ENCODE measurements around the gene RIC1.
A peak's percentile ranks its signal among the peaks of the same experiment; 100 is the strongest.
"Not testable (repeated sequence)": the region's sequence is repeated elsewhere in the genome, so short reads cannot be mapped to it uniquely, and the experiment has no call there.

The RIC1 gene

GRCh38 chr9:5670079-5670478 lies 41.2 kb downstream of the RIC1 start:
- H4K20me1 ChIP-seq (ENCODE audit: insufficient read depth): peaks cover 7% of the 10 kb centered on the region; the same call in 1 of the 2 replicates
- peaks cover 43% of the 10 kb centered on the region for H3K4me1 ChIP-seq (ENCODE audit: low read depth, poor library complexity, severe bottlenecking)
- H3K4me2 ChIP-seq: no peak overlapping the region
- no peak overlapping the region for H2AFZ ChIP-seq (ENCODE audit: low read depth)
- H3K79me2 ChIP-seq (ENCODE audit: insufficient read depth, low read depth): peaks cover 61% of the 10 kb centered on the region
- no peak overlapping the region for H3K27ac ChIP-seq
- no peak overlapping the region for H3K4me3 ChIP-seq (IDR thresholded peaks at IDR 0.05; ENCODE audit: insufficient read depth, low read depth, low read length)
- H3K9ac ChIP-seq: no peak overlapping the region
- no peak for TF ChIP-seq CTCF (conservative IDR thresholded peaks at IDR 0.05; ENCODE audit: low read depth, low read length)
- no peaks in the 10 kb centered on the region for H3K27me3 ChIP-seq (ENCODE audit: insufficient read depth, low read depth)
- H3K36me3 ChIP-seq (ENCODE audit: insufficient read depth): no peaks in the 10 kb centered on the region

- peak overlapping the region; percentile 22 for H3K4me2 ChIP-seq
- H3K9ac ChIP-seq: no peak overlapping the region; the same call in 1 of the 2 replicates
- no peaks in the 10 kb centered on the region for H3K27me3 ChIP-seq (ENCODE audit: insufficient read depth, low read depth)
- TF ChIP-seq CTCF (conservative IDR thresholded peaks at IDR 0.05; ENCODE audit: low read depth, low read length): no peak
- peaks cover 7% of the 10 kb centered on the region; the same call in 1 of the 2 replicates for H4K20me1 ChIP-seq (ENCODE audit: insufficient read depth)
- no peak overlapping the region for H3K4me3 ChIP-seq (IDR thresholded peaks at IDR 0.05; ENCODE audit: insufficient read depth, low read depth, low read length)
- peak overlapping the region; percentile 72 for H3K27ac ChIP-seq
- H3K79me2 ChIP-seq (ENCODE audit: insufficient read depth, low read depth): peaks cover 52% of the 10 kb centered on the region
- peaks cover 41% of the 10 kb centered on the region for H3K4me1 ChIP-seq (ENCODE audit: low read depth, poor library complexity, severe bottlenecking)
- no peak overlapping the region for H2AFZ ChIP-seq (ENCODE audit: low read depth)
- no peaks in the 10 kb centered on the region for H3K36me3 ChIP-seq (ENCODE audit: insufficient read depth)
Measured at GRCh38 chr9:5671711-5672353, 42.9 kb downstream of the RIC1 start.

- H3K27me3 ChIP-seq (ENCODE audit: insufficient read depth, low read depth); H3K4me3 ChIP-seq (IDR thresholded peaks at IDR 0.05; ENCODE audit: insufficient read depth, low read depth, low read length); H3K27ac ChIP-seq; H3K9ac ChIP-seq; H2AFZ ChIP-seq (ENCODE audit: low read depth); H3K36me3 ChIP-seq (ENCODE audit: insufficient read depth); H4K20me1 ChIP-seq (ENCODE audit: insufficient read depth); H3K4me2 ChIP-seq: not testable (repeated sequence)
- H3K79me2 ChIP-seq (ENCODE audit: insufficient read depth, low read depth): peaks cover 22% of the 10 kb centered on the region; the same call in 1 of the 2 replicates
- peaks cover 39% of the 10 kb centered on the region for H3K4me1 ChIP-seq (ENCODE audit: low read depth, poor library complexity, severe bottlenecking)
Measured at GRCh38 chr9:5675046-5675445, 46.1 kb downstream of the RIC1 start.

- H3K4me1 ChIP-seq (ENCODE audit: low read depth, poor library complexity, severe bottlenecking): peaks cover 21% of the 10 kb centered on the region
- H3K27me3 ChIP-seq (ENCODE audit: insufficient read depth, low read depth); H3K27ac ChIP-seq; H3K4me3 ChIP-seq (IDR thresholded peaks at IDR 0.05; ENCODE audit: insufficient read depth, low read depth, low read length); H3K4me2 ChIP-seq; H4K20me1 ChIP-seq (ENCODE audit: insufficient read depth); H3K79me2 ChIP-seq (ENCODE audit: insufficient read depth, low read depth); H3K9ac ChIP-seq; H3K36me3 ChIP-seq (ENCODE audit: insufficient read depth); H2AFZ ChIP-seq (ENCODE audit: low read depth): not testable (repeated sequence)
Measured at GRCh38 chr9:5683591-5683990, 54.7 kb downstream of the RIC1 start.

GRCh38 chr9:5684101-5684500 lies 55.2 kb downstream of the RIC1 start:
- no peak overlapping the region for H3K9ac ChIP-seq
- H3K27me3 ChIP-seq (ENCODE audit: insufficient read depth, low read depth): no peaks in the 10 kb centered on the region
- H3K36me3 ChIP-seq (ENCODE audit: insufficient read depth): no peaks in the 10 kb centered on the region
- H2AFZ ChIP-seq (ENCODE audit: low read depth): no peak overlapping the region
- peaks cover 25% of the 10 kb centered on the region for H3K4me1 ChIP-seq (ENCODE audit: low read depth, poor library complexity, severe bottlenecking)
- no peak for TF ChIP-seq CTCF (conservative IDR thresholded peaks at IDR 0.05; ENCODE audit: low read depth, low read length)
- peaks cover 7% of the 10 kb centered on the region for H3K79me2 ChIP-seq (ENCODE audit: insufficient read depth, low read depth)
- H3K4me2 ChIP-seq: no peak overlapping the region
- no peak overlapping the region for H3K27ac ChIP-seq
- no peaks in the 10 kb centered on the region; the same call in 1 of the 2 replicates for H4K20me1 ChIP-seq (ENCODE audit: insufficient read depth)
- no peak overlapping the region for H3K4me3 ChIP-seq (IDR thresholded peaks at IDR 0.05; ENCODE audit: insufficient read depth, low read depth, low read length)

Measured in KMS-11 (cell line).